H1 (cell line): ENCODE data around the gene HPD. TPM values are rescaled to one million over a fixed set of nuclear protein-coding genes. Genes with fewer than 3 reads are reported as not detected.

Experiments used
- CTCF ChIA-PET: fragments of 300-600 bp; sonication (Branson Sonifier 250); formaldehyde crosslinking; loops from one replicate; lab custom pipeline; 2021; ENCODE audit not compliant: partially characterized antibody; lab: Charles Lee
- POLR2A ChIA-PET: fragments of 300-600 bp; sonication (Branson Sonifier 250); formaldehyde crosslinking; loops from one replicate; lab custom pipeline; 2021; ENCODE audit warnings: inconsistent platforms; ENCODE audit not compliant: partially characterized antibody; lab: Charles Lee
- DNase-seq, 2 experiments: peaks; one replicate each; pipeline versions ENCODE4 v3.0.0 to v3.0.0-alpha.2; 2010 to 2022; ENCODE audit warnings: low spot score in 2 of 2, low read depth in 1 of 2, mixed read lengths in 1 of 2
- FAIRE-seq: peaks from 2 replicates; lab custom pipeline; 2011; peaks lifted over from hg19 to GRCh38; lab: Jason Lieb, UNC
- H2AFZ ChIP-seq: 2 replicates; pipeline ENCODE4 v1.8.1; 2012; ENCODE audit warnings: low read length, inconsistent platforms
- H2AK5ac ChIP-seq: 2 replicates; pipeline ENCODE4 v1.6.1; 2013; ENCODE audit warnings: low read depth, low read length
- H2BK120ac ChIP-seq: replicated peaks from 2 replicates; pipeline ENCODE3; 2013; ENCODE audit warnings: low read depth, low read length, inconsistent platforms
- H2BK12ac ChIP-seq: 2 replicates; pipeline ENCODE4 v1.6.1; 2013; ENCODE audit warnings: low read depth, low read length
- H2BK15ac ChIP-seq: 2 replicates; pipeline ENCODE4 v1.6.1; 2013; ENCODE audit warnings: low read length
- H2BK20ac ChIP-seq: 2 replicates; pipeline ENCODE4 v1.6.1; 2013; ENCODE audit warnings: low read length
- H2BK5ac ChIP-seq: 2 replicates; pipeline ENCODE4 v1.6.1; 2013; ENCODE audit warnings: low read depth, low read length
- H3K14ac ChIP-seq: 2 replicates; pipeline ENCODE4 v1.6.1; 2013; ENCODE audit warnings: inconsistent platforms; ENCODE audit not compliant: insufficient read length
- H3K18ac ChIP-seq: 2 replicates; pipeline ENCODE4 v1.6.1; 2013; ENCODE audit warnings: low read length; ENCODE audit errors: extremely low read depth
- H3K23ac ChIP-seq: 2 replicates; pipeline ENCODE4 v1.6.1; 2013; ENCODE audit warnings: inconsistent platforms; ENCODE audit not compliant: insufficient read length
- H3K23me2 ChIP-seq: 2 replicates; pipeline ENCODE4 v1.6.1; 2013; ENCODE audit warnings: low read depth, low read length
- H3K27ac ChIP-seq: 2 replicates; pipeline ENCODE4 v1.6.1; 2011; ENCODE audit warnings: low read depth, low read length, inconsistent platforms
- H3K27me3 ChIP-seq, 4 experiments: replicated peaks in 1 of 4; 1 replicate in 1 of 4; 2 replicates in 3 of 4; pipeline versions ENCODE4 v1.6.1 to v1.8.1; 2011 to 2013; ENCODE audit warnings: low read length in 3 of 4, mild to moderate bottlenecking in 3 of 4, inconsistent platforms in 2 of 4, mixed read lengths in 2 of 4, moderate library complexity in 1 of 4; ENCODE audit not compliant: control insufficient read depth in 3 of 4, insufficient read depth in 3 of 4; ENCODE audit errors: extremely low read depth in 1 of 4
- H3K36me3 ChIP-seq, 4 experiments: 2 replicates each; pipeline versions ENCODE4 v1.6.1 to v1.8.1; 2011 to 2013; ENCODE audit warnings: mild to moderate bottlenecking in 4 of 4, low read length in 3 of 4, moderate library complexity in 2 of 4, control low read depth in 1 of 4, inconsistent platforms in 1 of 4; ENCODE audit not compliant: insufficient read depth in 4 of 4, control insufficient read depth in 2 of 4
- H3K4ac ChIP-seq: replicated peaks from 2 replicates; pipeline ENCODE3; 2013; ENCODE audit warnings: low read length, low read depth, mixed read lengths, inconsistent platforms; ENCODE audit not compliant: insufficient read length
- H3K4me1 ChIP-seq, 4 experiments: replicated peaks in 1 of 4; 1 replicate in 1 of 4; 2 replicates in 3 of 4; pipeline versions ENCODE4 v1.6.1 to v1.8.1; 2011 to 2013; ENCODE audit warnings: low read length in 3 of 4, inconsistent platforms in 2 of 4, mixed read lengths in 1 of 4; ENCODE audit not compliant: insufficient read depth in 4 of 4, control insufficient read depth in 3 of 4
- H3K4me2 ChIP-seq, 2 experiments: 2 replicates each; pipeline versions ENCODE4 v1.6.1 to v1.8.1; 2011 to 2013; ENCODE audit warnings: low read depth in 2 of 2, low read length in 2 of 2, control low read depth in 1 of 2, inconsistent platforms in 1 of 2, mild to moderate bottlenecking in 1 of 2; ENCODE audit not compliant: insufficient read depth in 1 of 2
- H3K4me3 ChIP-seq, 4 experiments: fragments of 200-600, 300-600 bp in 1 of 4; sonication (generic), shearing (Covaris generic), sonication (Bioruptor Twin) in 1 of 4; 2 replicates each; pipeline versions ENCODE4 v1.5.1 to v1.8.1; 2011 to 2016; ENCODE audit warnings: low read length in 4 of 4, low read depth in 3 of 4, control low read depth in 2 of 4, inconsistent platforms in 2 of 4, mild to moderate bottlenecking in 2 of 4, mixed read lengths in 1 of 4, moderate library complexity in 1 of 4; ENCODE audit not compliant: insufficient read depth in 2 of 4; ENCODE audit errors: extremely low read depth in 1 of 4
- H3K56ac ChIP-seq: replicated peaks from 2 replicates; pipeline ENCODE3; 2013; ENCODE audit warnings: low read depth, mild to moderate bottlenecking, mixed read lengths, low read length, inconsistent platforms; ENCODE audit not compliant: insufficient read length
- H3K79me1 ChIP-seq: 2 replicates; pipeline ENCODE4 v1.6.1; 2013; ENCODE audit warnings: low read depth, low read length, control low read depth
- H3K79me2 ChIP-seq, 2 experiments: 2 replicates each; pipeline versions ENCODE4 v1.6.1 to v1.8.1; 2012 to 2013; ENCODE audit warnings: low read length in 2 of 2, mild to moderate bottlenecking in 2 of 2, inconsistent platforms in 1 of 2; ENCODE audit not compliant: insufficient read depth in 2 of 2, control insufficient read depth in 1 of 2
- H3K9ac ChIP-seq, 4 experiments: replicated peaks in 1 of 4; 1 replicate in 1 of 4; 2 replicates in 3 of 4; pipeline versions ENCODE4 v1.6.1 to v1.8.1; 2011 to 2013; ENCODE audit warnings: low read depth in 3 of 4, low read length in 3 of 4, control low read depth in 2 of 4, mild to moderate bottlenecking in 2 of 4, moderate library complexity in 2 of 4, inconsistent platforms in 1 of 4; ENCODE audit errors: extremely low read depth in 1 of 4
- H3K9me3 ChIP-seq, 2 experiments: 2 replicates each; pipeline versions ENCODE4 v1.6.1 to v1.8.1; 2012 to 2013; ENCODE audit warnings: mild to moderate bottlenecking in 2 of 2, moderate library complexity in 2 of 2, control low read depth in 1 of 2, inconsistent platforms in 1 of 2, low read depth in 1 of 2, low read length in 1 of 2, mixed read lengths in 1 of 2; ENCODE audit not compliant: insufficient read depth in 2 of 2
- H4K20me1 ChIP-seq, 2 experiments: replicated peaks in 1 of 2; 2 replicates each; pipeline versions ENCODE3 to v1.8.1; 2011 to 2013; ENCODE audit warnings: inconsistent platforms in 2 of 2, low read length in 2 of 2, mild to moderate bottlenecking in 1 of 2; ENCODE audit not compliant: insufficient read depth in 2 of 2, control insufficient read depth in 1 of 2
- H4K5ac ChIP-seq: 2 replicates; pipeline ENCODE4 v1.6.1; 2013; ENCODE audit warnings: low read length, low read depth, mixed read lengths, inconsistent platforms; ENCODE audit not compliant: insufficient read length
- H4K8ac ChIP-seq: 2 replicates; pipeline ENCODE4 v1.8.0; 2013; ENCODE audit warnings: mild to moderate bottlenecking, moderate library complexity, low read length, inconsistent platforms; ENCODE audit not compliant: insufficient read depth; ENCODE audit errors: extremely low read depth
- H4K91ac ChIP-seq: replicated peaks from 2 replicates; pipeline ENCODE3; 2013; ENCODE audit warnings: low read length, mixed read lengths, inconsistent platforms; ENCODE audit not compliant: insufficient read length
- BCL11A ChIP-seq, 2 experiments: IDR thresholded peaks; one replicate each; pipeline ENCODE4 v1.6.1; 2011; ENCODE audit warnings: low read depth in 2 of 2, low read length in 2 of 2, mild to moderate bottlenecking in 2 of 2
- KDM1A ChIP-seq: fragments of 200-600, 300-600 bp; sonication (generic); IDR thresholded peaks from 2 replicates; pipeline ENCODE4 v1.7.1; 2016; ENCODE audit warnings: mild to moderate bottlenecking, low read length, borderline replicate concordance
- KDM5A ChIP-seq: fragments of 200-600 bp; IDR thresholded peaks from 2 replicates; pipeline ENCODE4 v1.7.1; 2012; ENCODE audit warnings: mild to moderate bottlenecking, low read length, inconsistent platforms, mixed read lengths
- MAFK ChIP-seq: IDR thresholded peaks from 2 replicates; pipeline ENCODE4 v1.6.1; 2012; ENCODE audit warnings: low read depth, mild to moderate bottlenecking, improper control_type of control experiment, low read length
- PHF8 ChIP-seq: fragments of 200-600 bp; sonication (generic); conservative IDR thresholded peaks from 2 replicates; pipeline ENCODE4 v1.7.1; 2012; ENCODE audit warnings: low read depth, mild to moderate bottlenecking, inconsistent platforms, low read length, moderate library complexity
- RAD21 ChIP-seq, 2 experiments: IDR thresholded peaks in 1 of 2; conservative IDR thresholded peaks in 1 of 2; 2 replicates each; pipeline ENCODE4 v1.6.1; 2011; ENCODE audit warnings: low read depth in 2 of 2, low read length in 2 of 2, improper control_type of control experiment in 1 of 2, inconsistent platforms in 1 of 2, mild to moderate bottlenecking in 1 of 2, moderate library complexity in 1 of 2
- RNF2 ChIP-seq: fragments of 200-900, 300-1000 bp; sonication (generic); IDR thresholded peaks from 2 replicates; pipeline ENCODE4 v1.7.1; 2016; ENCODE audit warnings: borderline replicate concordance, low read depth, mild to moderate bottlenecking, antibody characterized with exemption, low read length; ENCODE audit not compliant: poor library complexity, severe bottlenecking; ENCODE audit errors: missing control alignments
- SIRT6 ChIP-seq: IDR thresholded peaks from one replicate; pipeline ENCODE4 v1.7.1; 2012; ENCODE audit warnings: low read length, inconsistent platforms
- WGBS, 2 experiments: shearing (Covaris generic) in 1 of 2; methylation state at CpG; one replicate each; pipeline versions ENCODE4 v1.1.6 to v1.1.7; 2013 to 2015; ENCODE audit warnings: low lambda C conversion rate in 2 of 2, mixed read lengths in 2 of 2, inconsistent platforms in 1 of 2, low coverage in 1 of 2, missing lambda C conversion rate in 1 of 2; ENCODE audit not compliant: insufficient replicate concordance in 2 of 2, insufficient coverage in 1 of 2, insufficient read length in 1 of 2; ENCODE audit errors: extremely low coverage in 1 of 2, missing lambda C conversion rate in 1 of 2; 5-methylcytosine and 5-hydroxymethylcytosine counted together
- polyA plus RNA-seq, 7 experiments: library from polyadenylated mRNA; depleted of rRNA in 3 of 7; stranded (reverse) in 5 of 7; unstranded in 2 of 7; fragments of >200 nt in 5 of 7; fragments of 200-250 nt in 2 of 7; gene quantifications; 1 replicate in 5 of 7; 2 replicates in 1 of 7; 4 replicates in 1 of 7; pipeline versions ENCODE4 v1.2.1 to v1.2.3, GENCODE V29; 2011 to 2013; ENCODE audit warnings: missing spikeins in 2 of 7, mixed read lengths in 2 of 7
- total RNA-seq: library from RNA; stranded (reverse); fragmentation: NEBNext Ultra II Directional; extraction: Animal tissue kit (Norgen Biotek cat#: 25700); gene quantifications from 2 replicates; pipeline ENCODE4 v1.2.1, GENCODE V29; 2021

The HPD gene
- total and polyA plus RNA-seq, 2 of the 8 experiments (the other 6 are each of a cell fraction or from before 2014, with no cell fraction given): 0.48 to 0.56 TPM

DNA sequence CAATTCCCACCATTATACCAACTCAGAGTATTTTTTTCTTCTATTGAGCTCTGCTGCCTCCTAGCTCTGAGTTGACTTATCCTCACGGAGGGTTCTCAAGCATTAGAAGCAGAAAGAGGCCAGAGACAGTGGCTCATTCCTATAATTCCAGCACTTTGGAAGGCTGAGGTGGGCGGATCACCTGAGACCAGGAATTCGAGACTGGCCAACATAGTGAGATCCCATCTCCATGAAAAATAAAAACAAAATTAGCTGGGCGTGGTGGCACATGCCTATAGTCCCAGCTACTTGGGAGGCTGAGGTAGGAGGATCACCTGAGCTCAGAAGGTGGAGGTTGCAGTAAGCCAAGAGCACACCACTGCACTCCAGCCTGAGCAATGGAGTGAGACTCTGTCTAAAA is 21.0 kb downstream of the HPD start:
- Histone ChIP-seq H4K8ac (no peak overlapping the region), H3K36me3 (no peaks in the 10 kb centered on the region), H3K14ac (no peak overlapping the region), H3K23me2 (peaks cover 5% of the 10 kb centered on the region), H3K23ac (no peak overlapping the region), H4K91ac (no peak overlapping the region), H3K27ac (no peak overlapping the region), H2BK12ac (no peak overlapping the region), H2BK120ac (no peak overlapping the region), H3K79me1 (no peaks in the 10 kb centered on the region), H2BK15ac (no peak overlapping the region), H3K4me3 (no peak overlapping the region), H3K4me1 (no peaks in the 10 kb centered on the region; a peak in 1 of 7 replicates), H4K20me1 (no peaks in the 10 kb centered on the region), H2BK20ac (no peak overlapping the region), H3K18ac (no peak overlapping the region), H3K9ac (no peak overlapping the region), H2AFZ (no peak overlapping the region), H3K56ac (no peak overlapping the region), H3K79me2 (no peaks in the 10 kb centered on the region), H2BK5ac (no peak overlapping the region), H3K4ac (no peak overlapping the region), H4K5ac (no peak overlapping the region), H3K9me3 (no peaks in the 10 kb centered on the region), H2AK5ac (no peak overlapping the region), H3K4me2 (no peak overlapping the region), H3K27me3 (no peaks in the 10 kb centered on the region)
- FAIRE-seq: no peak
- no peak for DNase-seq
- 81% methylated on average over 4 of the region's 4 CpGs; no CpG with 5 or more reads in 1 of the 2 experiments for WGBS, 2 experiments
- CTCF ChIA-PET: interaction anchor here (1.1 to 11.1 kb wide), 13 partner anchors 10 to 64 kb away, joined by 3 to 111 read pairs (median 5); partner anchors contain the start of genes HPD and RHOF
- POLR2A ChIA-PET: interaction anchor here (0.9 to 6.2 kb wide), 6 partner anchors 10 to 44 kb away, joined by 3 to 51 read pairs (median 6); partner anchors contain the start of genes HPD, RHOF and SETD1B
- TF ChIP-seq RAD21 (IDR thresholded peaks at IDR 0.05 in 1 of 2, conservative IDR thresholded peaks at IDR 0.05 in 1 of 2; ENCODE audit: low read depth in 2 of 2, low read length in 2 of 2) (peak in 1 of 2 experiments; percentile 19; a peak in 1 of 4 replicates), SIRT6 (no peak), PHF8 (no peak), RNF2 (no peak), KDM5A (no peak), BCL11A (IDR thresholded peaks at IDR 0.05; ENCODE audit: low read depth in 2 of 2, low read length in 2 of 2) (no peak), MAFK (no peak), KDM1A (0 out of 2 replicates have a peak, but pooled peaks have one; percentile 40)
